B cell (primary cell): ENCODE data around the gene PDZD2. TPM values are rescaled to one million over a fixed set of nuclear protein-coding genes. Genes with fewer than 3 reads are reported as not detected.

Source experiments
- ATAC-seq: fragments of 200-7000 bp; cut with Tn5 transposase; one replicate; pipeline ENCODE4 v1.10.0; 2021; ENCODE audit warnings: low read depth, mild to moderate bottlenecking, moderate number of reproducible peaks, moderate library complexity
- CTCF ChIA-PET: fragments of 350-600 bp; sonication (Branson Sonifier 250); formaldehyde crosslinking; loops from one replicate; lab custom pipeline; 2021; ENCODE audit warnings: antibody characterized with exemption, inconsistent platforms; lab: Charles Lee
- POLR2A ChIA-PET: fragments of 350-600 bp; sonication (Branson Sonifier 250); formaldehyde crosslinking; loops from one replicate; lab custom pipeline; 2021; ENCODE audit warnings: antibody characterized with exemption; lab: Charles Lee
- DNase-seq: peaks from one replicate; pipeline ENCODE4 v3.0.0; 2013
- H2AFZ ChIP-seq: 2 replicates; pipeline ENCODE4 v1.6.1; 2012; ENCODE audit warnings: mild to moderate bottlenecking, low read depth, low read length; ENCODE audit not compliant: insufficient read depth, poor library complexity, severe bottlenecking
- H3K27ac ChIP-seq, 2 donors: 1 replicate in 1 of 2; 2 replicates in 1 of 2; pipeline ENCODE4 v1.5.1; 2012 to 2013; ENCODE audit warnings: low read length in 2 of 2, mild to moderate bottlenecking in 2 of 2, moderate library complexity in 1 of 2
- H3K27me3 ChIP-seq, 4 experiments: fragments of 200-600 bp in 1 of 4; sonication (generic) in 1 of 4; replicated peaks in 1 of 4; 1 replicate in 2 of 4; 2 replicates in 2 of 4; pipeline versions ENCODE4 v1.6.1 to v1.7.0; 2013 to 2016; ENCODE audit warnings: low read length in 3 of 4, mild to moderate bottlenecking in 2 of 4, mixed read lengths in 1 of 4, moderate library complexity in 1 of 4; ENCODE audit not compliant: insufficient read depth in 4 of 4, control insufficient read depth in 3 of 4; ENCODE audit errors: control extremely low read depth in 1 of 4
- H3K36me3 ChIP-seq, 2 experiments: replicated peaks in 1 of 2; 1 replicate in 1 of 2; 2 replicates in 1 of 2; pipeline versions ENCODE4 v1.6.1 to v1.7.1; 2013; ENCODE audit warnings: low read length in 1 of 2; ENCODE audit not compliant: insufficient read depth in 2 of 2, control insufficient read depth in 1 of 2; ENCODE audit errors: control extremely low read depth in 1 of 2, extremely low read depth in 1 of 2
- H3K4me1 ChIP-seq, 2 donors: fragments of 200-600 bp in 1 of 2; sonication (generic) in 1 of 2; 1 replicate in 1 of 2; 2 replicates in 1 of 2; pipeline versions ENCODE4 v1.5.1 to v1.6.1; 2013 to 2017; ENCODE audit warnings: low read length in 2 of 2; ENCODE audit not compliant: control insufficient read depth in 2 of 2, insufficient read depth in 2 of 2
- H3K4me2 ChIP-seq: replicated peaks from 2 replicates; pipeline ENCODE3; 2012; ENCODE audit warnings: mild to moderate bottlenecking, low read depth, low read length; ENCODE audit not compliant: poor library complexity, severe bottlenecking
- H3K4me3 ChIP-seq, 5 experiments: fragments of 200-600 bp in 1 of 5; sonication (generic) in 1 of 5; 1 replicate in 3 of 5; 2 replicates in 2 of 5; pipeline versions ENCODE4 v1.5.1 to v1.7.0; 2011 to 2016; ENCODE audit warnings: low read length in 4 of 5, mild to moderate bottlenecking in 4 of 5, low read depth in 2 of 5, control low read depth in 1 of 5, moderate library complexity in 1 of 5; ENCODE audit not compliant: insufficient read depth in 1 of 5; ENCODE audit errors: control extremely low read depth in 1 of 5, extremely low read depth in 1 of 5
- H3K79me2 ChIP-seq: fragments of 200-600 bp; sonication (generic); one replicate; pipeline ENCODE4 v1.6.0; 2016; ENCODE audit warnings: low read length; ENCODE audit not compliant: control insufficient read depth, insufficient read depth
- H3K9ac ChIP-seq: fragments of 200-600 bp; sonication (generic); 2 replicates; pipeline ENCODE4 v1.6.1; 2017; ENCODE audit warnings: mild to moderate bottlenecking, low read length, moderate library complexity
- H3K9me3 ChIP-seq, 3 donors: one replicate each; pipeline versions ENCODE4 v1.6.1 to v1.7.1; 2013; ENCODE audit warnings: low read length in 2 of 3; ENCODE audit not compliant: control insufficient read depth in 2 of 3, insufficient read depth in 1 of 3; ENCODE audit errors: control extremely low read depth in 1 of 3
- H4K20me1 ChIP-seq: 2 replicates; pipeline ENCODE4 v1.6.0; 2012; ENCODE audit warnings: mild to moderate bottlenecking, low read length; ENCODE audit not compliant: insufficient read depth, control insufficient read depth, poor library complexity, severe bottlenecking
- H3K27ac Mint-ChIP-seq: one replicate; pipeline ENCODE4 v1.8.0; 2021; ENCODE audit warnings: mixed read lengths
- H3K27me3 Mint-ChIP-seq: one replicate; pipeline ENCODE4 v1.8.0; 2021; ENCODE audit warnings: mixed read lengths
- H3K4me1 Mint-ChIP-seq: one replicate; pipeline ENCODE4 v1.8.0; 2021; ENCODE audit warnings: mixed read lengths
- H3K4me3 Mint-ChIP-seq: one replicate; pipeline ENCODE4 v1.8.0; 2021; ENCODE audit warnings: mixed read lengths
- H3K9me3 Mint-ChIP-seq: one replicate; pipeline ENCODE4 v1.8.0; 2022; ENCODE audit warnings: mixed read lengths; ENCODE audit not compliant: insufficient read depth
- CTCF ChIP-seq: fragments of 200-600 bp; IDR thresholded peaks from one replicate; pipeline ENCODE4 v1.8.0; 2022; ENCODE audit warnings: antibody characterized with exemption, mild to moderate bottlenecking
- EZH2 ChIP-seq: IDR thresholded peaks from 2 replicates; pipeline ENCODE4 v1.6.1; 2012; ENCODE audit warnings: borderline replicate concordance, low read depth, mild to moderate bottlenecking, moderate library complexity, low read length; ENCODE audit not compliant: insufficient read depth, poor library complexity, severe bottlenecking
- WGBS: methylation state at CpG from one replicate; pipeline ENCODE4 v1.1.5; 2013; ENCODE audit warnings: missing lambda C conversion rate; ENCODE audit not compliant: insufficient coverage; 5-methylcytosine and 5-hydroxymethylcytosine counted together
- intact Hi-C: fragments of 100-400 bp; cut with micrococcal nuclease; formaldehyde crosslinking; loops from one replicate; pipeline ENCODE4 v1.10.0; 2022
- polyA plus RNA-seq: library from polyadenylated mRNA; depleted of rRNA; stranded (reverse); fragments of >200 nt; gene quantifications from 2 replicates; pipeline ENCODE4 v1.2.3, GENCODE V29; 2012
- total RNA-seq, 2 donors: library from RNA; stranded (reverse); fragments of 120-200 nt in 1 of 2; gene quantifications; 1 replicate in 1 of 2; 2 replicates in 1 of 2; pipeline versions ENCODE4 v1.2.3 to v1.2.4, GENCODE V29; 2013 to 2022

Gene PDZD2
- total and polyA plus RNA-seq, 2 donors (not counting 1 experiment from before 2014, with no cell fraction given), result not detected

- no peaks in the 10 kb centered on the region for H3K9me3 Mint-ChIP-seq
- Histone ChIP-seq H3K4me2 (no peak overlapping the region), H3K79me2 (no peaks in the 10 kb centered on the region), H3K27me3 (peaks cover 0 to 2% (median 0%) of the 10 kb centered on the region in 4 experiments), H3K9me3 (peaks cover 0 to 3% (median 0%) of the 10 kb centered on the region in 3 donors), H3K4me1 (no peaks in the 10 kb centered on the region), H2AFZ (no peak overlapping the region), H3K9ac (no peak overlapping the region), H3K36me3 (no peaks in the 10 kb centered on the region), H4K20me1 (no peaks in the 10 kb centered on the region), H3K27ac (no peak overlapping the region), H3K4me3 (no peak overlapping the region)
- ATAC-seq, result no peak
- H3K4me3 Mint-ChIP-seq, result no peak overlapping the region
- no peak for DNase-seq
- no peaks in the 10 kb centered on the region for H3K27me3 Mint-ChIP-seq
- CTCF ChIA-PET, result no interaction called here
- WGBS, result 90% methylated on average over 4 of the region's 5 CpGs
- H3K27ac Mint-ChIP-seq, result no peak overlapping the region
- POLR2A ChIA-PET, result no interaction called here
- TF ChIP-seq EZH2 (no peak), CTCF (no peak)
- intact Hi-C loops, result no loop called here
- no peaks in the 10 kb centered on the region for H3K4me1 Mint-ChIP-seq
Measured at GRCh38 chr5:31948006-31948405, 309.1 kb downstream of the PDZD2 start.

- TF ChIP-seq EZH2, result no peak
- Mint-ChIP-seq H3K9me3 (no peaks in the 10 kb centered on the region), H3K4me3 (no peak overlapping the region), H3K4me1 (no peaks in the 10 kb centered on the region), H3K27me3 (no peaks in the 10 kb centered on the region), H3K27ac (no peak overlapping the region)
- H3K4me1 ChIP-seq, result no peaks in the 10 kb centered on the region
- H4K20me1 ChIP-seq, result no peaks in the 10 kb centered on the region
- no peak overlapping the region for H3K9ac ChIP-seq
- intact Hi-C loops, result no loop called here
- H2AFZ ChIP-seq, result no peak overlapping the region
- H3K27me3 ChIP-seq, result peaks cover 0 to 2% (median 0%) of the 10 kb centered on the region in 4 experiments
- ChIA-PET CTCF (no interaction called here), POLR2A (no interaction called here)
- DNase-seq (no peak), ATAC-seq (no peak)
- H3K36me3 ChIP-seq, result no peaks in the 10 kb centered on the region
- no peak overlapping the region for H3K27ac ChIP-seq
- peaks cover 0 to 3% (median 0%) of the 10 kb centered on the region in 3 donors for H3K9me3 ChIP-seq
- no peak overlapping the region for H3K4me3 ChIP-seq
- no peaks in the 10 kb centered on the region for H3K79me2 ChIP-seq
- H3K4me2 ChIP-seq, result no peak overlapping the region
Measured at GRCh38 chr5:31952067-31952466, 313.1 kb downstream of the PDZD2 start.
